Peyer's patch (tissue), 4 donors: ENCODE results near the gene ZDHHC11.
"Not testable (repeated sequence)": the region's sequence is repeated elsewhere in the genome, so short reads cannot be mapped to it uniquely, and the experiment has no call there.

ENCODE experiments used
- POLR2A ChIP-seq, 2 donors: fragments of 450-650 bp; IDR thresholded peaks; one replicate each; pipeline ENCODE4 v1.5.1; 2017; ENCODE audit warnings: antibody characterized with exemption in 2 of 2, mild to moderate bottlenecking in 2 of 2, moderate library complexity in 2 of 2
- TF ChIP-seq, protein P1 (sequence below), 6 experiments: fragments of 450-650 bp in 4 of 6; fragments of 200-600 bp in 2 of 6; sonication (generic) in 1 of 6; IDR thresholded peaks; one replicate each; pipeline ENCODE4 v1.5.1; 2017 to 2019; ENCODE audit warnings: antibody characterized with exemption in 6 of 6, mild to moderate bottlenecking in 3 of 6, moderate library complexity in 1 of 6

DNA sequence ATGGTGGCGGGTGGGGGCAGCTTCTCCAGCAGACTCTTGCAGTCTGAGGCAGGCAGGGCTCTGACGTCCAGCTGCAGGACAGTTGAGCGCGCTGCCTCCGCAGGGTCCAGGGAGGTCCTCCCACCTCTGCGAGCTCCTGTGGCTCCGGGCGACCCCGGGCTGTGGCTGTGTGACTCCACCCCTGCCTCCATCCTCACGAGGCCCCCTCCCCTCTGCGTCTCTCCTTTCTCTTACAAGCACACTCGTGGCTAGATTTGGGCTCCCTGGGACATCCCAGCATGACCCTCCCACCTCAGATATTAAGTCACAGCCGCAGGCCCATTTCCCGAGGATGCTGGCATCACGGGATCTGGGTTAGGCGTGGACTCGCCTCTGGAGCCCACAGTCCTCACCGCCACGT, 100.6 kb downstream of the ZDHHC11 start:
- TF ChIP-seq, protein P1, sequence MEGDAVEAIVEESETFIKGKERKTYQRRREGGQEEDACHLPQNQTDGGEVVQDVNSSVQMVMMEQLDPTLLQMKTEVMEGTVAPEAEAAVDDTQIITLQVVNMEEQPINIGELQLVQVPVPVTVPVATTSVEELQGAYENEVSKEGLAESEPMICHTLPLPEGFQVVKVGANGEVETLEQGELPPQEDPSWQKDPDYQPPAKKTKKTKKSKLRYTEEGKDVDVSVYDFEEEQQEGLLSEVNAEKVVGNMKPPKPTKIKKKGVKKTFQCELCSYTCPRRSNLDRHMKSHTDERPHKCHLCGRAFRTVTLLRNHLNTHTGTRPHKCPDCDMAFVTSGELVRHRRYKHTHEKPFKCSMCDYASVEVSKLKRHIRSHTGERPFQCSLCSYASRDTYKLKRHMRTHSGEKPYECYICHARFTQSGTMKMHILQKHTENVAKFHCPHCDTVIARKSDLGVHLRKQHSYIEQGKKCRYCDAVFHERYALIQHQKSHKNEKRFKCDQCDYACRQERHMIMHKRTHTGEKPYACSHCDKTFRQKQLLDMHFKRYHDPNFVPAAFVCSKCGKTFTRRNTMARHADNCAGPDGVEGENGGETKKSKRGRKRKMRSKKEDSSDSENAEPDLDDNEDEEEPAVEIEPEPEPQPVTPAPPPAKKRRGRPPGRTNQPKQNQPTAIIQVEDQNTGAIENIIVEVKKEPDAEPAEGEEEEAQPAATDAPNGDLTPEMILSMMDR (IDR thresholded peaks at IDR 0.05) = not testable (repeated sequence)
- TF ChIP-seq POLR2A (IDR thresholded peaks at IDR 0.05) = not testable (repeated sequence)
